Liver (tissue), 9 donors: ENCODE data around the gene ACD. TPM values are rescaled to one million over a fixed set of nuclear protein-coding genes. Genes with fewer than 3 reads are reported as not detected.

Source experiments
- DNase-seq: peaks from one replicate; pipeline ENCODE4 v3.0.0-alpha.2; 2017; ENCODE audit warnings: low spot score
- H3K27ac ChIP-seq, 2 donors: one replicate each; pipeline ENCODE4 v1.7.0; 2013; ENCODE audit warnings: inconsistent platforms in 2 of 2, low read length in 2 of 2, control low read depth in 1 of 2, low read depth in 1 of 2, mild to moderate bottlenecking in 1 of 2
- H3K27me3 ChIP-seq, 4 donors: one replicate each; pipeline versions ENCODE4 v1.6.1 to v1.7.0; 2013; ENCODE audit warnings: low read length in 3 of 4, inconsistent platforms in 1 of 4, mild to moderate bottlenecking in 1 of 4, moderate library complexity in 1 of 4; ENCODE audit not compliant: control insufficient read depth in 4 of 4, insufficient read depth in 4 of 4
- H3K36me3 ChIP-seq, 4 donors: one replicate each; pipeline versions ENCODE4 v1.6.1 to v1.7.0; 2013; ENCODE audit warnings: low read length in 3 of 4, mild to moderate bottlenecking in 3 of 4, low read depth in 1 of 4, moderate library complexity in 1 of 4; ENCODE audit not compliant: control insufficient read depth in 4 of 4, insufficient read depth in 3 of 4
- H3K4me1 ChIP-seq, 4 donors: one replicate each; pipeline versions ENCODE4 v1.6.1 to v1.7.0; 2013; ENCODE audit warnings: low read length in 3 of 4, mild to moderate bottlenecking in 3 of 4, moderate library complexity in 1 of 4; ENCODE audit not compliant: control insufficient read depth in 4 of 4, insufficient read depth in 4 of 4
- H3K4me3 ChIP-seq, 3 donors: one replicate each; pipeline versions ENCODE4 v1.6.1 to v1.7.0; 2013; ENCODE audit warnings: low read length in 3 of 3, control low read depth in 1 of 3, low read depth in 1 of 3, mild to moderate bottlenecking in 1 of 3
- H3K9ac ChIP-seq, 2 donors: one replicate each; pipeline ENCODE4 v1.7.0; 2013; ENCODE audit warnings: low read length in 2 of 2, mild to moderate bottlenecking in 2 of 2, moderate library complexity in 2 of 2, control low read depth in 1 of 2, low read depth in 1 of 2
- H3K9me3 ChIP-seq, 4 donors: one replicate each; pipeline versions ENCODE4 v1.6.1 to v1.7.0; 2013; ENCODE audit warnings: low read length in 3 of 4; ENCODE audit not compliant: control insufficient read depth in 4 of 4
- FOXA1 ChIP-seq: IDR thresholded peaks from 2 replicates; pipeline ENCODE4 v1.6.1; 2016; ENCODE audit warnings: antibody characterized with exemption
- FOXA2 ChIP-seq: IDR thresholded peaks from 2 replicates; pipeline ENCODE4 v1.6.1; 2016; ENCODE audit warnings: antibody characterized with exemption
- GABPA ChIP-seq, 2 donors: IDR thresholded peaks in 1 of 2; conservative IDR thresholded peaks in 1 of 2; 2 replicates each; pipeline ENCODE4 v1.6.1; 2016; ENCODE audit warnings: antibody characterized with exemption in 2 of 2, mild to moderate bottlenecking in 1 of 2, moderate library complexity in 1 of 2
- HNF4A ChIP-seq, 2 donors: conservative IDR thresholded peaks; 2 replicates each; pipeline ENCODE4 v1.6.1; 2016; ENCODE audit warnings: antibody characterized with exemption in 2 of 2, mild to moderate bottlenecking in 2 of 2
- JUND ChIP-seq, 2 donors: IDR thresholded peaks; 2 replicates each; pipeline ENCODE4 v1.6.1; 2016; ENCODE audit warnings: antibody characterized with exemption in 2 of 2
- NR2F2 ChIP-seq: IDR thresholded peaks from 2 replicates; pipeline ENCODE4 v1.6.1; 2016; ENCODE audit warnings: antibody characterized with exemption
- RXRA ChIP-seq, 2 donors: IDR thresholded peaks; 2 replicates each; pipeline ENCODE4 v1.6.1; 2017 to 2018; ENCODE audit warnings: antibody characterized with exemption in 2 of 2, mild to moderate bottlenecking in 1 of 2
- SP1 ChIP-seq: IDR thresholded peaks from 2 replicates; pipeline ENCODE4 v1.6.1; 2018; ENCODE audit warnings: antibody characterized with exemption, mild to moderate bottlenecking
- TAF1 ChIP-seq: conservative IDR thresholded peaks from 2 replicates; pipeline ENCODE4 v1.6.1; 2016; ENCODE audit warnings: antibody characterized with exemption, mild to moderate bottlenecking
- YY1 ChIP-seq: IDR thresholded peaks from 2 replicates; pipeline ENCODE4 v1.6.1; 2016; ENCODE audit warnings: antibody characterized with exemption, mild to moderate bottlenecking
- WGBS: extraction: QIAGEN DNeasy Blood & Tissue Kit; methylation state at CpG from one replicate; pipeline ENCODE4 v1.1.7; 2013; 5-methylcytosine and 5-hydroxymethylcytosine counted together
- polyA plus RNA-seq, 2 donors: library from polyadenylated mRNA; stranded (reverse) in 1 of 2; unstranded in 1 of 2; fragments of 200-250 nt in 1 of 2; fragments of >200 nt in 1 of 2; fragmentation: Nextera tagmentation in 1 of 2; extraction: Ambion mirVana in 1 of 2; gene quantifications; one replicate each; pipeline versions ENCODE4 v1.2.1 to v1.2.3, GENCODE V29; 2013 to 2015
- total RNA-seq, 2 donors: library from RNA; depleted of rRNA; stranded (reverse); fragments of >200 nt; gene quantifications; one replicate each; pipeline ENCODE4 v1.2.3, GENCODE V29; 2014
- TF ChIP-seq, protein P1 (sequence below): IDR thresholded peaks from 2 replicates; pipeline ENCODE4 v1.6.1; 2016; ENCODE audit warnings: antibody characterized with exemption
- TF ChIP-seq, protein P2 (sequence below): IDR thresholded peaks from 2 replicates; pipeline ENCODE4 v1.6.1; 2016; ENCODE audit warnings: antibody characterized with exemption
- TF ChIP-seq, protein P3 (sequence below): fragments of 150-350 bp; IDR thresholded peaks from 2 replicates; pipeline ENCODE4 v1.5.1; 2017; ENCODE audit warnings: improper control_type of control experiment, low read depth, low read length; ENCODE audit not compliant: missing input control
- TF ChIP-seq, protein P4 (sequence below): IDR thresholded peaks from 2 replicates; pipeline ENCODE4 v1.6.1; 2016; ENCODE audit warnings: antibody characterized with exemption, mild to moderate bottlenecking
- donor health status: healthy.
- donor health status: healthy.
- donor health status: healthy.
- donor health status: healthy.
- donor health status: healthy.

ACD gene
- total and polyA plus RNA-seq, 4 donors, result 4.3 to 5.6 (median 5.1) TPM

DNA sequence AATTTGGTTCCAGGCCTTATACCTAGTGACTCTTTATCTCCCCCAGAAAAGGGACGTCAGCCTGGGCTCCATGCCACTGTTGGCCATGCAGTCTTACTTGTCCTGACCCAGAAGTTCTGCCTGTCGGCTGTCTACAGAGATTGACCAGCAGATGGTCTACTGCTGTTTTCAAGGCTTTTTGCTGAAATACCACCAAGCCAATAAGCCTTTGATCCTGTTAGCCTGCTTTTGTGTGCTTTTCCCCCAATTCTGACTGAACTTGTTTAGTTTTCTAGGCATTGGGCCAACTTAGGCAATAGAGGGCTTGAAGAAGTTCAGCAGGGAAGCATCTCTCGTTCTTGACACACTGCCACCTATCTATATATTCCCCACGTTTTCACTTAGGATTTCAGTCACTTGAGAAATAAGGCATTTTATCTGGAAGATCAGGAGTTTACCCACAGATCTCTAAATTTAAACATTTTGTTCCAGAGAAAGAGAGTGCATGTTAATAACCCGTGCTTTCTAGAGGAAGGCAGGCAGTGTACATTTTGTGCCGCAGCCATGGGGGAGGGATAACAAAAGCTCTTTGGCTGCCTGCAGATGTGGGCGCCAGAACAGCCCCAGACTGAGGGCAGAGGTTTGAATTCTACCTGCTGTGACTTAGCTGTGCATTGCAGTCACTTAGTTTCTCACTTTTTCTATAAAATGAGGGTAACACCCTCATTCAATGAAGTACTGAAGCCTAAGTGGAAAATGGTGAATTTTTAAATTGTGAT lies 27.5 kb downstream of the ACD start:
- H3K9ac ChIP-seq, result no peak overlapping the region
- H3K36me3 ChIP-seq, result peaks cover 10 to 61% (median 36%) of the 10 kb centered on the region in 4 donors
- H3K4me1 ChIP-seq, result no peaks in the 10 kb centered on the region
- 70% methylated on average over 7 of the region's 7 CpGs for WGBS
- TF ChIP-seq, protein P1, sequence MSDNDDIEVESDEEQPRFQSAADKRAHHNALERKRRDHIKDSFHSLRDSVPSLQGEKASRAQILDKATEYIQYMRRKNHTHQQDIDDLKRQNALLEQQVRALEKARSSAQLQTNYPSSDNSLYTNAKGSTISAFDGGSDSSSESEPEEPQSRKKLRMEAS, result no peak
- TF ChIP-seq FOXA2, result no peak
- no peak for TF ChIP-seq FOXA1
- no peak for TF ChIP-seq HNF4A (conservative IDR thresholded peaks at IDR 0.05)
- TF ChIP-seq, protein P2, sequence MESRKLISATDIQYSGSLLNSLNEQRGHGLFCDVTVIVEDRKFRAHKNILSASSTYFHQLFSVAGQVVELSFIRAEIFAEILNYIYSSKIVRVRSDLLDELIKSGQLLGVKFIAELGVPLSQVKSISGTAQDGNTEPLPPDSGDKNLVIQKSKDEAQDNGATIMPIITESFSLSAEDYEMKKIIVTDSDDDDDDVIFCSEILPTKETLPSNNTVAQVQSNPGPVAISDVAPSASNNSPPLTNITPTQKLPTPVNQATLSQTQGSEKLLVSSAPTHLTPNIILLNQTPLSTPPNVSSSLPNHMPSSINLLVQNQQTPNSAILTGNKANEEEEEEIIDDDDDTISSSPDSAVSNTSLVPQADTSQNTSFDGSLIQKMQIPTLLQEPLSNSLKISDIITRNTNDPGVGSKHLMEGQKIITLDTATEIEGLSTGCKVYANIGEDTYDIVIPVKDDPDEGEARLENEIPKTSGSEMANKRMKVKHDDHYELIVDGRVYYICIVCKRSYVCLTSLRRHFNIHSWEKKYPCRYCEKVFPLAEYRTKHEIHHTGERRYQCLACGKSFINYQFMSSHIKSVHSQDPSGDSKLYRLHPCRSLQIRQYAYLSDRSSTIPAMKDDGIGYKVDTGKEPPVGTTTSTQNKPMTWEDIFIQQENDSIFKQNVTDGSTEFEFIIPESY, result no peak
- TF ChIP-seq NR2F2, result no peak
- no peak for TF ChIP-seq RXRA (IDR thresholded peaks at IDR 0.05)
- H3K27me3 ChIP-seq, result no peaks in the 10 kb centered on the region
- H3K9me3 ChIP-seq, result no peaks in the 10 kb centered on the region
- no peak overlapping the region for H3K4me3 ChIP-seq
- no peak overlapping the region for H3K27ac ChIP-seq
- DNase-seq, result no peak

DNA sequence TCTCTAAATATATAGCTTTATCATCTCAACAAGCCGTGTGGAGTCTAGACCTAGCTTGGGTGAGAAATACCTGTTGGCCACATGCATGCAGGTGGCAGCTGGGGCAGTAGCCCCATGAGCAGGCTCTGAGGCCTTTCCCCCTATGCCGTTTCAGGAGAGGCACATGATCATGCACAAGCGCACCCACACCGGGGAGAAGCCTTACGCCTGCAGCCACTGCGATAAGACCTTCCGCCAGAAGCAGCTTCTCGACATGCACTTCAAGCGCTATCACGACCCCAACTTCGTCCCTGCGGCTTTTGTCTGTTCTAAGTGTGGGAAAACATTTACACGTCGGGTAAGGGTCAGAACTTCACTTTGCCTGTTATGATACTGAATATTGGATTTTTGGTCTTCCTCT lies 31.8 kb downstream of the ACD start:
- Histone ChIP-seq H3K27ac (no peak overlapping the region), H3K9me3 (no peaks in the 10 kb centered on the region), H3K4me3 (no peak overlapping the region), H3K27me3 (no peaks in the 10 kb centered on the region), H3K36me3 (peaks cover 9 to 55% (median 38%) of the 10 kb centered on the region in 4 donors), H3K4me1 (no peaks in the 10 kb centered on the region), H3K9ac (no peak overlapping the region)
- 97% methylated on average over 14 of the region's 14 CpGs for WGBS
- TF ChIP-seq YY1 (no peak), GABPA (IDR thresholded peaks at IDR 0.05 in 1 of 2, conservative IDR thresholded peaks at IDR 0.05 in 1 of 2) (no peak), SP1 (no peak), TAF1 (no peak), FOXA2 (no peak), JUND (IDR thresholded peaks at IDR 0.05) (no peak), NR2F2 (no peak), FOXA1 (no peak)
- TF ChIP-seq, protein P3, sequence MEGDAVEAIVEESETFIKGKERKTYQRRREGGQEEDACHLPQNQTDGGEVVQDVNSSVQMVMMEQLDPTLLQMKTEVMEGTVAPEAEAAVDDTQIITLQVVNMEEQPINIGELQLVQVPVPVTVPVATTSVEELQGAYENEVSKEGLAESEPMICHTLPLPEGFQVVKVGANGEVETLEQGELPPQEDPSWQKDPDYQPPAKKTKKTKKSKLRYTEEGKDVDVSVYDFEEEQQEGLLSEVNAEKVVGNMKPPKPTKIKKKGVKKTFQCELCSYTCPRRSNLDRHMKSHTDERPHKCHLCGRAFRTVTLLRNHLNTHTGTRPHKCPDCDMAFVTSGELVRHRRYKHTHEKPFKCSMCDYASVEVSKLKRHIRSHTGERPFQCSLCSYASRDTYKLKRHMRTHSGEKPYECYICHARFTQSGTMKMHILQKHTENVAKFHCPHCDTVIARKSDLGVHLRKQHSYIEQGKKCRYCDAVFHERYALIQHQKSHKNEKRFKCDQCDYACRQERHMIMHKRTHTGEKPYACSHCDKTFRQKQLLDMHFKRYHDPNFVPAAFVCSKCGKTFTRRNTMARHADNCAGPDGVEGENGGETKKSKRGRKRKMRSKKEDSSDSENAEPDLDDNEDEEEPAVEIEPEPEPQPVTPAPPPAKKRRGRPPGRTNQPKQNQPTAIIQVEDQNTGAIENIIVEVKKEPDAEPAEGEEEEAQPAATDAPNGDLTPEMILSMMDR, result no peak
- TF ChIP-seq, protein P4, sequence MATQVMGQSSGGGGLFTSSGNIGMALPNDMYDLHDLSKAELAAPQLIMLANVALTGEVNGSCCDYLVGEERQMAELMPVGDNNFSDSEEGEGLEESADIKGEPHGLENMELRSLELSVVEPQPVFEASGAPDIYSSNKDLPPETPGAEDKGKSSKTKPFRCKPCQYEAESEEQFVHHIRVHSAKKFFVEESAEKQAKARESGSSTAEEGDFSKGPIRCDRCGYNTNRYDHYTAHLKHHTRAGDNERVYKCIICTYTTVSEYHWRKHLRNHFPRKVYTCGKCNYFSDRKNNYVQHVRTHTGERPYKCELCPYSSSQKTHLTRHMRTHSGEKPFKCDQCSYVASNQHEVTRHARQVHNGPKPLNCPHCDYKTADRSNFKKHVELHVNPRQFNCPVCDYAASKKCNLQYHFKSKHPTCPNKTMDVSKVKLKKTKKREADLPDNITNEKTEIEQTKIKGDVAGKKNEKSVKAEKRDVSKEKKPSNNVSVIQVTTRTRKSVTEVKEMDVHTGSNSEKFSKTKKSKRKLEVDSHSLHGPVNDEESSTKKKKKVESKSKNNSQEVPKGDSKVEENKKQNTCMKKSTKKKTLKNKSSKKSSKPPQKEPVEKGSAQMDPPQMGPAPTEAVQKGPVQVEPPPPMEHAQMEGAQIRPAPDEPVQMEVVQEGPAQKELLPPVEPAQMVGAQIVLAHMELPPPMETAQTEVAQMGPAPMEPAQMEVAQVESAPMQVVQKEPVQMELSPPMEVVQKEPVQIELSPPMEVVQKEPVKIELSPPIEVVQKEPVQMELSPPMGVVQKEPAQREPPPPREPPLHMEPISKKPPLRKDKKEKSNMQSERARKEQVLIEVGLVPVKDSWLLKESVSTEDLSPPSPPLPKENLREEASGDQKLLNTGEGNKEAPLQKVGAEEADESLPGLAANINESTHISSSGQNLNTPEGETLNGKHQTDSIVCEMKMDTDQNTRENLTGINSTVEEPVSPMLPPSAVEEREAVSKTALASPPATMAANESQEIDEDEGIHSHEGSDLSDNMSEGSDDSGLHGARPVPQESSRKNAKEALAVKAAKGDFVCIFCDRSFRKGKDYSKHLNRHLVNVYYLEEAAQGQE, result no peak
- DNase-seq, result no peak
